ENCODE results near the gene COL15A1.

Gene COL15A1

DNA sequence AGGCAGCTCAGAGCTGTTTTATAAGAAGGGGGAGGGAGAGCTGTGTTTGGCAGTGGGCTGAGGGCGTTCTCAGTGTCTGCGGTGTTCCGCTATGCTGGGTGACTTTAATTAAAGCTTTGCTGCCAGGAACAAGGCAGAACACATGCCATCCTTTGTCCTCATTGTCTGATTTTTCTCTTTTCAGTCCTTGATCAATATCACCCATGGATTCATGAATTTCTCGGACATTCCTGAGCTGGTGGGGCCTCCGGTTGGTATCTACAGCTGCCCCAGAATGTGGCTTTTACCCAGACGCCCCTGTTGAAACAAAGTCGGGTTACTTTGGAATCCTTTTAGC is 94.7 kb downstream of the COL15A1 start:
- no peak for DNase-seq
- in situ Hi-C loops (cut with HindIII; ENCODE audit: low pct_ligation_motif_present, low pct_unique_long_range_greater_than_20kb, low sequenced_read_pairs) = no loop called here

DNA sequence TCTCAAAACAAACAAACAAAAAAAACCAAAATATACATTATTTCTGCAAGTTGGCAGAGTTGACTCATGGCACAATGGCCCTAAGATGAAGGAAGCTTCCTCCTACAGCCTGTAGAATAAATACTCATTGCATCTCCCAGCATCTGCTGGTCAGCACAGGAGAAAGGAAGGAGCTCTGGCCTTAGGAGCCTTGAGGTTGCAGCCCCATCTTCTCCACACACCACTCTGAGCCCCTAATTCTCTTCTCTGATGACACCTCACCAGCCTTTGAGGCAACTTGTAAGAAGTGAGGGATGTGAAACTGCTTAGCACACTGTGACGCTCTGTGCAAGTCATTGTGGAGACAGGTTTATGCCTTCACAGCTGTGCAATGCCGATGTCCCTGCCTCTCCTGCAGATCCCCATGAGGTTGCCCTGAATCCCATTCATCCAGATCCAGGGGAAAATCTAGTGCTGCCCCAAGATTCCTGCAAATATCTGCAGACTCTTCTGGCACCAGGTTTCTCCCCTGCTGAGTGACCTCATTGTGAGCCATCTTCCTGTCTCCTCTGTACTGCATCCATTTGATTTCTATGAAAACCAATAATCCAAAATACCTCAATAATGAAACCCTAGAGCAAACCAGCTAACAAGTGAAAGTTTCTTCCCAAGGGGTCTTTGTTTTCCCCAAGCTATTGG is 95.9 kb downstream of the COL15A1 start:
- DNase-seq = no peak
- in situ Hi-C loops (cut with HindIII; ENCODE audit: low pct_ligation_motif_present, low pct_unique_long_range_greater_than_20kb, low sequenced_read_pairs) = no loop called here

- DNase-seq = no peak
- in situ Hi-C loops (cut with HindIII; ENCODE audit: low pct_ligation_motif_present, low pct_unique_long_range_greater_than_20kb, low sequenced_read_pairs) = no loop called here
Measured at GRCh38 chr9:99040251-99040900, 96.7 kb downstream of the COL15A1 start.

DNA sequence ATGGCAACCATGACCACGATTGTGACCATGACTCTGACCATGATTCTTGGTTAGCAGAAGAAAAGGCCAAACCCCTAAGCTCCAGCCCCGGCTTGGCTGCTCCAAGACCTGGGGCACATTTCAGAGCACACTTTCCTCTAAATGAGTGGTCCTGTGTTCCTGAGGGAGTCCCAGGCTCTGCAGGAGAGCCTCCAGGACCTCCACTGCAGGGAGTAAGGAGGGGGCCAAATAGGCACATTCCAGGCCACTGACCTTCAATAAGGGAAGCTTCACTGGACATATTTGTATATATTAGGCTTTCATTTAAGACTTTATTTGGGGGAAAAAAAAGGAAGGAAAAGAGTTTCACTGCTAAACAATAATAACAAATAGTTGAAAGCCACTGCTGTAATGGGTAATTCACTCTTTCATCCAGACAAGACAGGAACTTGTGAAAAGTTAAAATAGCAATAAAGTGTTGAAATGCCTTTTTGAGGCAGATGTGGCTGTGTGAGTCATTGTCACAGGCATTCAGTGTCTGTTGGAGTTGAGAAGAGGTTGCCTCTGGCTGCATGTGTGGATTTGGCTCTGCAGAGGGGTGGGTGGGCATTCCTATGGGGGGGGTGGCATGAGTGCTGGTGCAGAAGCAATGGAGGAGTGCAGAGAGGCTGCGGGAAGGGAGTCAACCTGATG is 97.3 kb downstream of the COL15A1 start:
- DNase-seq = no peak
- in situ Hi-C loops (cut with HindIII; ENCODE audit: low pct_ligation_motif_present, low pct_unique_long_range_greater_than_20kb, low sequenced_read_pairs) = no loop called here

- DNase-seq = no peak
- in situ Hi-C loops (cut with HindIII; ENCODE audit: low pct_ligation_motif_present, low pct_unique_long_range_greater_than_20kb, low sequenced_read_pairs) = no loop called here
Measured at GRCh38 chr9:99041618-99042017, 97.9 kb downstream of the COL15A1 start.

GRCh38 chr9:99042620-99043019 is 98.9 kb downstream of the COL15A1 start:
- DNase-seq = no peak
- in situ Hi-C loops (cut with HindIII; ENCODE audit: low pct_ligation_motif_present, low pct_unique_long_range_greater_than_20kb, low sequenced_read_pairs) = no loop called here

DNA sequence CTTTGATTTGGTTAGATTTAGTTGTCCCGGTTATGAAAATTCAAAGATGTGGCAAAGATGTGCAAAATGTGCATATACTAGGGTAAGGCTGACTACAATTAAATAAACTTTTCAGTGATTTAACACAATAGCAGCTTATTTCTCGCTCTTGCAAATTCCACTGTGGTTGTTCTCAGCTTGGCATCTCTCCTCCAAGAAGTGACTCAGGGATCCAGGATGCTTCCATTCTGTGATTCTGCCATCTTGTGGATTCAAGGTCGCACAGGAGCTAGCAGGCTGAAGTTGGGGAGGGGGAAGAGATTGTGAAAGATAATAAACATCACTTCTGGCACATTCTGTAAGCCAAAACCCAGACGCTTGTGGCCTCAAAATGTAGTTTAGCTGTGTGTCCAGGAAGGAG is 101.1 kb downstream of the COL15A1 start:
- in situ Hi-C loops (cut with HindIII; ENCODE audit: low pct_ligation_motif_present, low pct_unique_long_range_greater_than_20kb, low sequenced_read_pairs) = no loop called here
- no peak for DNase-seq

- in situ Hi-C loops (cut with HindIII; ENCODE audit: low pct_ligation_motif_present, low pct_unique_long_range_greater_than_20kb, low sequenced_read_pairs) = no loop called here
Measured at GRCh38 chr9:99046068-99046467, 102.4 kb downstream of the COL15A1 start.

GRCh38 chr9:99046542-99047071 is 102.9 kb downstream of the COL15A1 start:
- no peak for DNase-seq
- in situ Hi-C loops (cut with HindIII; ENCODE audit: low pct_ligation_motif_present, low pct_unique_long_range_greater_than_20kb, low sequenced_read_pairs) = no loop called here

More at GRCh38 chr9:99046068-99046467, 102.4 kb downstream of the COL15A1 start:
- DNase-seq = no peak

DNA sequence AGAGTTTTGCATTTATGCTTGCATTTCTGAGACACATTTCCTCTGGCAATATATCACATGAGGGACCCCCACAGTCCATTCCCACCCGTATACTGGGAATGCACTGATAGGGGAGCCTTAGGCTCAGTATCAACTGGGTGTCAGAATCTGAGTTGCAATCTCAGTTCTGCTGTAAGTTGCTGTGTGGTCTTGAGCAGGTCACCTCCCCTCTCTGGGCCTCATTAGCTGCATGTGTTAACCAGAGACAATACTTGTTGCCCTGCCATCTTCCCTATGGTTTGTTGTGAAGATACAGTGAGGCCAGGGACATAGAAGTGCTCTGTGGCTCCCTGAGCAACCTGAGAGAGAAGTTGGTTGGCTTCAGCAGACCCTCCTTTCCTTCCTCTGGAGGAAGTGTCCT is 105.5 kb downstream of the COL15A1 start:
- in situ Hi-C loops (cut with HindIII; ENCODE audit: low pct_ligation_motif_present, low pct_unique_long_range_greater_than_20kb, low sequenced_read_pairs) = no loop called here
- DNase-seq = no peak

DNA sequence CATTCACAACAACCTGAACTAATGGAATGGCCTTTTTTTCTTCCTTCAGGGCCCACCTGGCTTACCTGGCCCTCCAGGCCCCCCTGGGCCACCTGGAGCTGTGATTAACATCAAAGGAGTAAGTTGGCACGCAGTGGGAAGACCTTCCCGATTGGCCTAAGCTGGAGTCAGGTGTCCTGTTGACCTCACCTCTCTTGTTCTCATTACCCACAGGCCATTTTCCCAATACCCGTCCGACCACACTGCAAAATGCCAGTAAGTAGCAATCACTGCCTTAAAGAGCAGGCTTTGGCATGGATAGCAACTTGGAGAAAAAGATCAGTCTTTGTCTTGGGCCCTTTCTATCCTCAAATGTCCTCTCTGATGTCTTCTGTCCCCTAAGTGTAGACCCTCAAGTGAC is 105.9 kb downstream of the COL15A1 start:
- in situ Hi-C loops (cut with HindIII; ENCODE audit: low pct_ligation_motif_present, low pct_unique_long_range_greater_than_20kb, low sequenced_read_pairs) = no loop called here
- no peak for DNase-seq

GRCh38 chr9:99050292-99050911 is 106.7 kb downstream of the COL15A1 start:
- in situ Hi-C loops (cut with HindIII; ENCODE audit: low pct_ligation_motif_present, low pct_unique_long_range_greater_than_20kb, low sequenced_read_pairs) = no loop called here
- DNase-seq = no peak

DNA sequence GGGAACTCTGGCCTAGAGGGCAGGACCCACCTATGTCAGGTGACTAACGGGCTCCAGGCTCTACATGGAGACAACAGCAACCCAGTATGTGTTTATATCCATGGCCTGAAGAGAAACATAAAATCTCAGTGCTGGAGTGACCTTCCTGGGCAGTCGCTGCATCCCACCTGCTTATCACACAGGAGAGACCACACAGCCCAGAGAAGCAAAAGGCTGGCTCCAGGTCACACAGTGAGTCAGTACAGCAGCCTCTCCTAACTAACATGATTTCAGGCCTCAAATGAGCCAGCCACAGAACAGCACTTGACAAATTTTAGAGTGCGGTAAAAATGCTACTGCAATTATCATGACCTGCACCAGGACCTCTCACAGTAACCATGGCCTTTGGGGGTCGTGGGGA is 107.2 kb downstream of the COL15A1 start:
- DNase-seq = no peak
- in situ Hi-C loops (cut with HindIII; ENCODE audit: low pct_ligation_motif_present, low pct_unique_long_range_greater_than_20kb, low sequenced_read_pairs) = no loop called here

GRCh38 chr9:99051406-99051805 is 107.7 kb downstream of the COL15A1 start:
- in situ Hi-C loops (cut with HindIII; ENCODE audit: low pct_ligation_motif_present, low pct_unique_long_range_greater_than_20kb, low sequenced_read_pairs) = no loop called here
- DNase-seq = no peak

DNA sequence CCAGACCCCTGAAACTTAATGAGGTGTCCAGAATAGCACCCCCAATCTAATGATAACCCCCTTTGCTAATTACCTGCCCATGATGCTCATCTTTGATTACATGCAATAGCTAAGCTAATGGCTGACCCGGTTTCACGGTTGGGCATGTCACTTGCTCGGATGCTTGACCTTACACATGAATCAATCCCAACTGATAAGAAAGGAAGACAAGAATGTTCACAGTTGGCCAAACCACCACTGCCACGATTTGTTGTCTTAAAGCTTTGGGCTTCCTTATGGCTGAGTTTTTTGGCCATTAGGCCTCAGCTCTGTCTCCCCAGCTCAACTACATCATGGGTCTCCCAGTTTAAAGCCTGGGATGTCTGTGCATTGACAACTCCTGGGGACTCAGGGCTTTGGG is 108.1 kb downstream of the COL15A1 start:
- in situ Hi-C loops (cut with HindIII; ENCODE audit: low pct_ligation_motif_present, low pct_unique_long_range_greater_than_20kb, low sequenced_read_pairs) = no loop called here
- DNase-seq = no peak

- in situ Hi-C loops (cut with HindIII; ENCODE audit: low pct_ligation_motif_present, low pct_unique_long_range_greater_than_20kb, low sequenced_read_pairs) = no loop called here
Measured at GRCh38 chr9:99052815-99053715, 109.4 kb downstream of the COL15A1 start.

GRCh38 chr9:99054581-99054980 is 110.9 kb downstream of the COL15A1 start:
- no peak for DNase-seq
- in situ Hi-C loops (cut with HindIII; ENCODE audit: low pct_ligation_motif_present, low pct_unique_long_range_greater_than_20kb, low sequenced_read_pairs) = no loop called here

More at GRCh38 chr9:99052815-99053715, 109.4 kb downstream of the COL15A1 start:
- no peak for DNase-seq

DNA sequence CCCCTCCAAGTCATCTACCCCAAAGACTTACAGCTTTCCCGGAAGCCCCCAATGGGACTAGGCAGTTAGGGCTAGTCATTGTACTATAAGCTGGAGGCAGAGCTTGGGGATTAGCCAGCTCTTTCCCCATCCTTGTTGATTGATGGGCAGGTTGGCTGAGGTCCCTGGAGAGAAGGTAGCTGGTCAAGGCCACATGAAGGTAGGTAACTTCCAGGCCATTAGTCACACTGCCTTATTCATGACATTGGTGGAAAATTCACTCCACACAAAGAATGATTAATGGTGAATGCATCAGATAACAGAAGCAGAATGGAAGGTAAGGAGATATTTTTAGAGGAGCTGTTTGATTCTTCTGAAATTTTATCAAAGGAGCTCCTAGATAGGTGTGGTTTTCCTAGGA is 111.7 kb downstream of the COL15A1 start:
- in situ Hi-C loops (cut with HindIII; ENCODE audit: low pct_ligation_motif_present, low pct_unique_long_range_greater_than_20kb, low sequenced_read_pairs) = no loop called here
- no peak for DNase-seq
